Uterus (tissue), 2 donors: ENCODE data around the gene HEG1.

ENCODE experiments used
- POLR2A ChIP-seq, 2 donors: fragments of 450-650 bp; IDR thresholded peaks; one replicate each; pipeline ENCODE4 v1.6.1; 2016; ENCODE audit warnings: antibody characterized with exemption in 2 of 2, mild to moderate bottlenecking in 1 of 2, moderate library complexity in 1 of 2
- TF ChIP-seq, protein P1 (sequence below), 4 experiments: fragments of 200-600 bp in 2 of 4; fragments of 450-650 bp in 2 of 4; sonication (generic) in 2 of 4; IDR thresholded peaks; one replicate each; pipeline ENCODE4 v1.5.1; 2016 to 2019; ENCODE audit warnings: antibody characterized with exemption in 4 of 4, mild to moderate bottlenecking in 2 of 4, moderate library complexity in 1 of 4

DNA sequence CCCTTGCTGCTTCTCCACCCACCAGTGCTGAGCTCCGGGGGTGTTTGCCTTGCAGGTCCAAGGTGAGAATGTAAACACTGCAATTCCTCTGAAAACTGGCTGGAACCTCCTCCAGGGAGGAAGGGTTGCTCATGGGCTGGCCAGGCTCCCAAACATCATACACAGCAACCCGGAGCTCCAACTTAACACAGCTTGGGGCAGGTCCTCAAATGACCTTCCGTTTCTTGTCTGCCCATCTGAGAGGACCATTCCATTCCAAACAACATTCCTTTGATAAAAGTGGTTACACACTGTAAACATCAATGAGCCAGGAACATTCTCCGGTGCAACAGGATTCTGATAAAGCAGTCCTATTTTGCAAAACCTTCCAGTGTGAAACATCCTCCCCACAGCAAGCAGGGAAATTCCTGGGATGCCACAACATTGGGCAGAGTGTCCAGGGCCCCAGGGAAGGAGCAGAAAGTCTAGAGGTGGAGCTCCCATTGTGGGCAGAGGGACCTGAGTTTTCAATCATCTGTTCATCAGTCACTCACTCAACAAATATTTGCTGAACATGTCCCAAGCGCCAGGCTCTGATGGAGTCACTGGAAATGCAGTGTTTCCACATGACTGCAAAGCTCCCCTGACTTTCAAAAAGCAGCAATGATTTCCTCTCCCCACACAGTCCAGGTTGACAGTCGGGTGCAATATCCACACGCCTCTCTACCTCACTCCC lies 7.3 kb upstream of the HEG1 start:
- TF ChIP-seq, protein P1, sequence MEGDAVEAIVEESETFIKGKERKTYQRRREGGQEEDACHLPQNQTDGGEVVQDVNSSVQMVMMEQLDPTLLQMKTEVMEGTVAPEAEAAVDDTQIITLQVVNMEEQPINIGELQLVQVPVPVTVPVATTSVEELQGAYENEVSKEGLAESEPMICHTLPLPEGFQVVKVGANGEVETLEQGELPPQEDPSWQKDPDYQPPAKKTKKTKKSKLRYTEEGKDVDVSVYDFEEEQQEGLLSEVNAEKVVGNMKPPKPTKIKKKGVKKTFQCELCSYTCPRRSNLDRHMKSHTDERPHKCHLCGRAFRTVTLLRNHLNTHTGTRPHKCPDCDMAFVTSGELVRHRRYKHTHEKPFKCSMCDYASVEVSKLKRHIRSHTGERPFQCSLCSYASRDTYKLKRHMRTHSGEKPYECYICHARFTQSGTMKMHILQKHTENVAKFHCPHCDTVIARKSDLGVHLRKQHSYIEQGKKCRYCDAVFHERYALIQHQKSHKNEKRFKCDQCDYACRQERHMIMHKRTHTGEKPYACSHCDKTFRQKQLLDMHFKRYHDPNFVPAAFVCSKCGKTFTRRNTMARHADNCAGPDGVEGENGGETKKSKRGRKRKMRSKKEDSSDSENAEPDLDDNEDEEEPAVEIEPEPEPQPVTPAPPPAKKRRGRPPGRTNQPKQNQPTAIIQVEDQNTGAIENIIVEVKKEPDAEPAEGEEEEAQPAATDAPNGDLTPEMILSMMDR (IDR thresholded peaks at IDR 0.05), result no peak
- no peak for TF ChIP-seq POLR2A (IDR thresholded peaks at IDR 0.05)
